Left ventricle myocardium superior (tissue), 1 donor: ENCODE data around the gene LDLRAD1. TPM values are rescaled to one million over a fixed set of nuclear protein-coding genes. Genes with fewer than 3 reads are reported as not detected.
"Not testable (repeated sequence)": the region's sequence is repeated elsewhere in the genome, so short reads cannot be mapped to it uniquely, and the experiment has no call there.

Experiments used
- ATAC-seq: fragments of 200-7000 bp; cut with Tn5 transposase; one replicate; pipeline ENCODE4 v1.9.1; 2020; ENCODE audit warnings: mild to moderate bottlenecking, moderate library complexity
- DNase-seq: peaks from one replicate; pipeline ENCODE4 v3.0.0-alpha.2; 2020
- intact Hi-C: fragments of 100-400 bp; cut with micrococcal nuclease; formaldehyde crosslinking; loops from one replicate; pipeline ENCODE4 v1.11.0; 2022
- total RNA-seq: library from RNA; stranded (reverse); fragmentation: NEBNext Ultra II Directional; extraction: Animal tissue kit (Norgen Biotek cat#: 25700); gene quantifications from one replicate; pipeline ENCODE4 v1.2.1, GENCODE V29; 2021
- donor health status: DM: no; HTN: yes; CAD: no; lungs with severe emphysema.

Gene LDLRAD1
- total RNA-seq, 1 donor from 2014 or later, result not detected

DNA sequence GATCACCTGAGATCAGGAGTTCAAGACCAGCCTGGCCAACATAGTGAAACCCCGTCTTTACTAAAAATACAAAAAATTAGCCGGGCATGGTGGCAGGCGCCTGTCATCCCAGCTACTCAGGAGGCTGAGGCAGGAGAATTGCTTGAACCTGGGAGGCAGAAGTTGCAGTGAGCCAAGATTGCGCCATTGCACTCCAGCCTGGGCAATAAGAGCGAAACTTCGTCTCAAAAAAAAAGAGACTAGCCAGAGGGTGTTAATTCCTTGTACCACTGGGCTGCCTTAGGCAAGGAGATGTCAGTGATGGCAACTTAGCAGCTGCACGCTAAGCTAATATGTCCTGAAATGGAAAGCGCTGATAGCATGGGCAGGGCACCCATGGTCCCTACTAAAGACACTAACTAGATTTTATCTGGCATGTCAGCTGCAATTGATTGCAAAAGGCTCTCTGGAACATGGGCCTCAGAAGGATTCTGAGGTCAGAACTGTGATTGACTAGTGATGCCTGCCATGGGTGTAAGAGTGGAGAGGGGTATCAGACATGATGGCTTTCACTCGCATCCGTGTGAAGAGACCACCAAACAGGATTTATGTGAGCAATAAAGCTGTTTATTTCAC, 1.7 kb upstream of the LDLRAD1 start:
- DNase-seq, intact Hi-C loops, ATAC-seq: not testable (repeated sequence)

GRCh38 chr1:54018635-54019034, 649 bp upstream of the LDLRAD1 start:
- ATAC-seq (no peak), DNase-seq (no peak)
- intact Hi-C loops, result no loop called here

DNA sequence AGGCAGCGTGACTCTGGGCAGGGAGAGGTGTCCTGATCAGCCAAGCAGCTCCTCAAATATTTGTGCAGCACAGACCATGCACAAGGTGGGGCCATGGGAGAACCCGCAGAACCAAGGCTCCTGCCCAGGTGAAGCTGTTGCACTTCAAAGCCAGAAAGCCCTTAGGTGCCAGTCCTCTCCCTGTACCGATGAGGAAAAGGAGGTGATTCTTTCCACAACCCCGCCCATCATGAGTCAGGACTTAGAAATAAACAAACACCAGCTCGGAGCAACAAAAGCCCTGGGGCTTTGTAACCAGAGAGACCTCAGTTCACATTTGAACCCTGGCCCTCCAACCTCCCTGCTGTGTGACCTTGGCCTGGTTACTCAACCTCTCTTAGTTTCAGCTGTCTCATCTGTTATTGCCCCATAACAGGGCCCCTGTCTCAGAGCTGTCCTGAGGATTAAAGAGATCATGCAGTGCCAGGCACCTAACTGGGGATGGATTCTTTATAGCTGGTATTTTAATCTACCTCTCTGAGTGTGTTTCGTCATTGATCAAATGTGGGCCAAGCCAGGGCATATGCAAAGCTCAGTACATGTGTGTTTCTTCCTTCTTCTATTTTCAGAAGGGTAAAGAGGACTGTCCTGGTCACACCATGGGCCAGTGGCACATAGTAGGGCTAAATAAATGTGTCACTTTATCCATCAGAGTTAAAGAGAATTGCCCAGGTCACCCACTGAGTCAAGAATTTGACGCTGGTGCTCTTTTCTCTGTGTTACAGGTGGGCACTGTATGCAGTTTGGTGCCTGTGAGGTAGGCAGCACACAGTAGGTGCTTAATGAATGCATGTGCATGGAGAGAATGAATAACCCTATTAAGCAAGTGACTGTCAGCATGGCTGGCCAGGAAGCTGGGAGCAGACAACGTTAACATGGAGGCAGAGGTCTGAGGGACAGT, 1.4 kb downstream of the LDLRAD1 start:
- ATAC-seq, result no peak
- intact Hi-C loops, result no loop called here
- DNase-seq, result no peak

DNA sequence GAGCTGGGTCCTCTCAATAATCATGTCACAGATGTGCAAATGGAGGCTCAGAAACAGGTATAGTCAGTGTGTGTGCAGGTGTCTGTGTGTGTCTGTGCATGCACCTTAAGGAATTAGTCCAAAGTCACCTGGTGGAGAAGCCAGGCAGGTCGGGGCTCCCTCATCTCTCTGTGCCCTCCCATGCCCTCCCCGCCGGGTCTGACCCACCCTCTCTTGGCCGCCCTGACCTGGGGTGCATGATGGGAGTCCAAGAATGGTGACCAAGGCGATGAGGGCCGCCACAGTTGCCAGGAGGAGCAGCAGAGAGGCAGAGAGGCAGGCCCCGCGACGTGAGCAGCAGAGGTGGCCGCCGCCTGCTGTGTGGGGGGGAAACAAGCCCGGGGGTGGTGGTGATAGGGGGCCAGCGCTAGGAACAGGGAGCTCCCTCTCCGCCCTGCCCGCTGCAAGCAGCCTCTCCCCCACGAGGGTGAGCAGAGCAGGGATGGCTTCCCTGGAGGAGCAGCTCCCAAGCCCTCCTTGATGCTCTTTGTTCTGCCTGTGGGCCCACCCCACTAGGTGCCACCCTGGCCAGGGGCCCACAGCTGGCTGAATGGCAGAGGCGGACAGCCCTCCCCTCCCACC, 3.9 kb downstream of the LDLRAD1 start:
- DNase-seq (no peak), ATAC-seq (no peak)
- intact Hi-C loops, result no loop called here

DNA sequence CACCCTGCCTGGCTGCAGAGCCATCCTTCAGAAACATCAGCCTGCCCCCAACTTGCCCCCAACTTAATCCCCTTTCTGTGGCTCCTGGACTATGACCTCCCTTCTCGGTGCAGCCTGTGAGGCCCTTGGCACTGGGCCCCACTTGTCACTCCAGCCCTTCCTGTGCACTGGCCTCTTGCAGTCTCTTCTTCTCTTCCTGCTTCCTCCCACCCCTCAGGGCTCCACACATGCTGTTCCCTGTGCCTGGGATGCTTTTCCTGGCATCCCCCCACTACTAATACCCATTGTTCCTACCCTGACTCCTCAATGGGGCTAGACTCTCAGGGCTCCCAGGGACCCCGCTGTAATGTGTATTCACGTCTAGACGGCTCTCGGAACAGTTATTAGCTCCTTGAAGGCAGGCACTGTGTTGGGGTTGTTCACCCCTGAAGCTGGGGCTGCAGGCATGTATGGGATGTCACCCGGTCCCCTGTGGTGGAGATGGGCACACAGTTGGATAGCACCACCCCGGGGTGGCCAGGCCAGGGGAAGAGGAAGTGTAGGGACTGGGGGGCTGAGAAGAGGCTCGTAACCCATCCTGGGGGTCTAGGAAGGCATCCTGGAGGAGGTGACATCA, 4.5 kb downstream of the LDLRAD1 start:
- intact Hi-C loops, result no loop called here
- ATAC-seq (no peak), DNase-seq (no peak)

DNA sequence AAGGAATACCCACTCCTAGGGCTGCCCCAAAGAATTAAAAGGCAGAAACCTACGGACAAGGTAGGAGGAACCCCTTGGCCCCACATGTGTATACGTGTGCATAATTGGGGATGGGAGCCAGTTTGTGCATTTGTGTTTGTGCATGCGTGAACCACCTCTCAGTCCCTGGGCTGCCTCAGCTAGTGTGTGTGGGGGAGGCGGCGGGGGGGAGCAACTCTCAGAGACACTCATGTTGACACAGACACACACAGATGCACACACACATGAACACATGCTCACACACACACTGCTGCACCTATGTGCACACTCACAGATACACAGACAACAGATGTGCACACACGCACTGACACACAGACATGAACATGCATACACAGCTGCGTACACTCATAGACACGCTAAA, 5.1 kb downstream of the LDLRAD1 start:
- ATAC-seq, result no peak
- intact Hi-C loops, result no loop called here
- no peak for DNase-seq

DNA sequence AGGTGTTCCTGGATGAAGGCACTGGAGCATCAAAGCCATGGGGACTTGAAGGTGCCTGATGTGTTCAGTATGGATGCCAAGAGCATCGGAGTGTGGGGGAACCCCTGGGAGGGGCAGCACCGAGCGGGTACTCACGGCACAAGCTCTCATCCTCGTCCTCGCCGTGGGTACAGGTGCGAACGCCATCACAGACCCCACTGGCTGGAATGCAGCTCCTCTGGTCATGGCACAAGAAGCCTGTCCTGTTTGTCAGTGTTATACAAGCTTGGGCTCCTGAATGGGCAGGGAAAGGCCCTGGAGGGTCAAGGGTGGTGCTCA, 6.0 kb downstream of the LDLRAD1 start:
- intact Hi-C loops, result no loop called here
- no peak for ATAC-seq
- DNase-seq, result no peak

DNA sequence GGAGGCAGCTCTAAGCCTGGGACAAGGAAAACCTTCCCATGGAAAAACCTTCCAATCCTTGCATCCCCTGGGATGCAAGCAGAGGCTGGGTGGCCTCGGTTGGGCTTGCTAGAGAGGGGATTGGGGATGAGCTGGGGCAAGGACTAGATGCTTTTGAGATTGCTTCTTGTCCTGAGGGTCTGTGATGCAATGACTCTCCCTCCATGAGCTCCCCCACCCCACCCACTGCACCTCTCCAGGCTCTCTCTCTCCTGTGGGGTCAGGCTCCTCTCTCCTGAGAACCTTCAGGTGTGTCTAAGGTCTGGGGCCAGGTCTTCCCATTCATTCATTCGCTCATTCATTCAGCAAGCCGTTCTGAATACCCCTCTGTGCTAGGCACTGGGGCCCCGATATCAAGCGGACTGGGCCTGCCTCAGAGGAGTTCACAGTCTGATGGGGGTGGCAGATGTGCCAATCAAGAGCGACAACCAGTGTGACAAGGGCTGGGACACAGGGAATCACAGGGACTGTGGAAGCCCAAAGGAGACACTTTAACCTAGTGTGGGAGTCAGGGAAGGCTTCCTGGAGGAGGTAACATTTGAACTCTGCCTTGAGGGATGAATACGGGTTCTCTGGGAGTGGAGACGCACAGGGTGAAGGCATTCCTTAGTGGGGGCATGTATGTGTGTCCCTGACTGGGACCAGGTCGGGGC, 6.5 kb downstream of the LDLRAD1 start:
- no peak for ATAC-seq
- intact Hi-C loops, result no loop called here
- DNase-seq, result no peak

DNA sequence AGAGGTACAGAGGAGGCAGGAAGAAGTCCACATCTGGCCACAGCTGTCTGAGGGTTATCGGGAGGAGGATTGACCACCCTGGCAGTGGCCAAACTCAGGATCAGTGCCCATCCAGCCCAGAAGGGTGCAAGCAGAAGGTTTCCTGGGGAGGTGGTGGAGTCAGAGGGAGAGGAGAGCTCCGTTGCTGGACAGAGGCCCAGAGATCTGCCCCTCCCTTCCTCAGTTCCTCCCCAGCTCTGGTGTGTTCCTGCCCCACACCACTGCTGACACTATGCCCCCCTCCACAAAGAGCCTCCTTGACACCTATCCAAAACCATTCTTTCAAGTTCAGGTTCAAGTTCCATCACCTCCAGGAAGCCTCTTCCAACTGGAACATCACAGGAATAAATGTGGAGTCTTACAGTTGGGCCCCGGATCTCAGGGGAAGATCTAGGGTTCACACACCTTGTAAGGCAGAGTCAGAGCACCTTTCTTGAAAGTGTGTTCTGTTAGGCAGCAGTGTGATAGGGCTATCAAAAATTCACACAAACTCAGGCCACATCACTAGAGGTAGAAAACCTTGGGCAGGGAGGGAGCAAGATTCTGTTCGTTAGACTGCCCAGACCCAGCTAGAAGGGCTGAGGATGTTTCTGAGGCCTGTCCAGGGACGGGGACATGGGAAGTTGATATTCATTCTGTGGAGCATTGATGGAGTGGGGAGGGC, 7.4 kb downstream of the LDLRAD1 start:
- intact Hi-C loops, result no loop called here
- ATAC-seq (no peak), DNase-seq (no peak)

DNA sequence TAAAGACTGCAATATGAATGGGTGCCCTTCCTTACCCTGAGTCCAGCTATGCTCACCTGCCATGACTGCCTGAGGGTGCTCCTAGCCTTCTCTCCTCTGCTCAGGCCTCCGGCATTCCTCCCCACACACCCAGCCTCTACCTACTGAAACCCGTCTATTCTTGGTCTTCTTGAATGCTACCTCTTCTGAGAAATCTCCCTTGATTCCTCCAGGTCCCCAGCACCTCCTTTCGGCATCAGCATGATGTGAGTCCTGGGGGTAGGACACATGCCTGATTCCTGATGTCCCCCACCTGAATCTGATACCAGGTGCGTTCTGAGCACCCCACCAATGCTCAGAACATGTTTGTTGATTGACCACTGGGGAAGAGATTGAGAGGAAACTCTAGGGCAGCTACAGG, 8.6 kb downstream of the LDLRAD1 start:
- intact Hi-C loops, result no loop called here
- no peak for DNase-seq

DNA sequence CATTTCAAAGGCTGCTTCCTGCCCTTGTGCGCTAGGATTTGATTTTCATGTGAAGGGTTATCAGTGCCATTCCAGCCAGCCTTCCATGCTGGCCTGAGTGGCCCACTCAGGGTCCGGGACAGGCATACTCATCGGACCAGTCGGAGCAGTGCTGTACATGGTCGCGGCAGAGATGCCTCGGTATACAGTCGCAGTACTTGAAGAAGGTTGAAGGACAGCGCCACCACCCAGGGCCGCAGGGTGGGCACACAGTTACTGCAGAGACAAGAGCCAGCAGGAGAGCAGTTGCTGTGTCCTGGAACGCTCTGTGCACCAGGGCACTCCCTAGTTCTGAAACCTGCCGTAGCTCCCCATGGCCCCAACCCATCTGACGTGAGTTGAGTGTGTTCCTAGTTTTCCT, 9.1 kb downstream of the LDLRAD1 start:
- no peak for ATAC-seq
- intact Hi-C loops, result no loop called here
- no peak for DNase-seq

More for the DNA sequence above, 8.6 kb downstream of the LDLRAD1 start:
- ATAC-seq, result no peak

DNA sequence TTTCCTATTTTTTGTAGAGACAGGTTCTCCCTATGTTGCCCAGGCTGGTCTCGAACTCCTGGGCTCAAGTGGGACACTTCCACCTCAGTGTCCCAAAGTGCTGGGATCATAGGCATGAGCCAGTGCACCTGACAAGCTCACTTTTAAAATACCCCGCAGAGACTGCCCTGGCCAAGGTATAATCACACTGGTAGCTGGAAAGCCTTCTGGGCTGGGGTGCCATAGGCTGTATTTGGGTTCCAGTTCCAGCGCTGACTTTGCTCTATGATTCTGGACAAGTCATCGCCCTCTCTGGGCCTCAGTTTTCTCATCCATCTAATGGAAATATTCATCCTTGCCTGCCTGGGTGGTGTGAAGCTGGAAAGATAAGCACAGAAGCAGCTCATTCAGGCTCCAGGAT, 10.4 kb downstream of the LDLRAD1 start:
- DNase-seq (no peak), ATAC-seq (no peak)
- intact Hi-C loops, result no loop called here

GRCh38 chr1:54006508-54006907, 11.5 kb downstream of the LDLRAD1 start:
- no peak for ATAC-seq
- intact Hi-C loops, result no loop called here
- no peak for DNase-seq

DNA sequence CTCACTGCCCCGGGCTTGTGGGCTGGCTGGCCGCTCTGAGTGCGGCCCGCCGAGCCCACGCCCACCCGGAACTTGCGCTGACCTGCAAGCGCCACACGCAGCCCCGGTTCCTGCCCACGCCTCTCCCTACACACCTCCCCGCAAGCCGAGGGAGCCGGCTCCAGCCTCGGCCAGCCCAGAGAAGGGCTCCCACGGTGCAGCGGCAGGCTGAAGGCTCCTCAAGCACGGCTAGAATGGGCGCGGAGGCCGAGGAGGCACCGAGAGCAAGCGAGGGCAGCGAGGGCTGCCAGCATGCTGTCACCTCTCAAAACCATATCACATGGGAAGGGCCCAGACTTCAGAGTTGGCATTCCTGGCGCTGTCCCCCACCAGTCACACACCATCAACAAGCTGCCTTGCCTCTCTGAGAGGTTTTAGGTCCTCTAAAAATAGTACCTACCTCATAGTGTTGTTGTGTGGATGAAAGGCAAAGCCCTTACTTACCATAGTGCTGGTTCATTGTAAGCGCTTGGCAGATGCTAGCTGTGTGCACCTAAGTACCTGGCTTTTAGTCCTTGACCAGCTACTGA, 13.4 kb downstream of the LDLRAD1 start:
- peak; percentile 84 for ATAC-seq
- DNase-seq, result no peak
- intact Hi-C loops, result no loop called here

GRCh38 chr1:54003750-54004480, 14.1 kb downstream of the LDLRAD1 start:
- ATAC-seq, DNase-seq, intact Hi-C loops: not testable (repeated sequence)

GRCh38 chr1:54003249-54003646, 14.7 kb downstream of the LDLRAD1 start:
- ATAC-seq (no peak), DNase-seq (no peak)
- intact Hi-C loops, result no loop called here

DNA sequence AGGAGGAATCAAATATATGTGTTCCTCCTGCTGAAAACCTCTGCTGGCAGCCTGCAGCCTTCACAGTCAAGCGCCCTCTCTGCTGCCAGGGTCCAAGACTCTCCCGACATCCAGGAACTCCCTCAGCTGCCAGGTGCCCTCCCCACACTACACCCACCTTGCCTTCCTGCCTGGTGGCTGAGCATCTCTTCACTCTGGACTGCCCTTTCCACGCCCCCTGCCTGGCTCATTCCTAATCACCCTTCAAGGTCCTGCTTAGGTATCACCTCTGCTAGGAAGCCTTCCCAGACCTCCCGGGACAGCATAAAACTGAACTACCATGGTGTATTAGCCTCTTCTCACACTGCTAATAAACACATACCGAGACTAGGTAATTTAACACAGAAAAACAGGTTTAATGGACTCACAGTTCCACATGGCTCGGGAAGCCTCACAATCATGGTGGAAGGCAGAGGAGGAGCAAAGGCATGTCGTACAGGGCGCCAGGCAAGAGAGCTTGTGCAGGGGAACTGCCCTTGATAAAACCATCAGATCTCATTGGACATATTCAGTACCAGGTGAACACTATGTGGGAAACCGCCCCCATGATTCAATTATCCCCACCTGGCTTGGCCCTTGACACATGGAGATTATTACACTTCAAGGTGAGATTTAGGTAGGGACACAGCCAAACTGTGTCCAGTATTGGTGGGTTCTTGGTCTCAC, 15.3 kb downstream of the LDLRAD1 start:
- DNase-seq (no peak), ATAC-seq (no peak)
- intact Hi-C loops, result no loop called here
